Measurements from ENCODE around the gene PASK. TPM values are rescaled to one million over a fixed set of nuclear protein-coding genes. Genes with fewer than 3 reads are reported as not detected.

The PASK gene
- total RNA-seq, 3 donors from 2014 or later = 6.8 to 25.5 (median 20.6) TPM

- intact Hi-C loops (cut with DNase I, micrococcal nuclease) = no loop called here
- Histone ChIP-seq H3K9me3 (no peaks in the 10 kb centered on the region), H3K4me3 (no peak overlapping the region), H3K36me3 (ENCODE audit: low read depth) (no peaks in the 10 kb centered on the region), H3K4me1 (ENCODE audit: low read depth) (no peaks in the 10 kb centered on the region)
- DNase-seq (no peak), ATAC-seq (no peak)
- no peak for TF ChIP-seq CTCF (IDR thresholded peaks at IDR 0.05)
Observed at GRCh38 chr2:241112046-241112445, 37.2 kb downstream of the PASK start.

- DNase-seq = no peak
- TF ChIP-seq CTCF (IDR thresholded peaks at IDR 0.05) = no peak
- intact Hi-C loops (cut with DNase I, micrococcal nuclease) = no loop called here
- Histone ChIP-seq H3K36me3 (ENCODE audit: low read depth) (no peaks in the 10 kb centered on the region), H3K9me3 (no peaks in the 10 kb centered on the region), H3K4me3 (no peak overlapping the region), H3K4me1 (ENCODE audit: low read depth) (no peaks in the 10 kb centered on the region)
- ATAC-seq = peak; percentile 48
Observed at GRCh38 chr2:241111440-241111805, 37.8 kb downstream of the PASK start.

GRCh38 chr2:241110607-241111439 is 38.4 kb downstream of the PASK start:
- no peaks in the 10 kb centered on the region for H3K4me1 ChIP-seq (ENCODE audit: low read depth)
- H3K36me3 ChIP-seq (ENCODE audit: low read depth) = no peaks in the 10 kb centered on the region
- ATAC-seq = peak; percentile 48
- intact Hi-C loops (cut with DNase I, micrococcal nuclease) = no loop called here
- no peaks in the 10 kb centered on the region for H3K9me3 ChIP-seq
- peak in 1 of 3 donors; percentile 65 for DNase-seq
- no peak overlapping the region for H3K4me3 ChIP-seq
- no peak for TF ChIP-seq CTCF (IDR thresholded peaks at IDR 0.05)

GRCh38 chr2:241110089-241110606 is 39.1 kb downstream of the PASK start:
- Histone ChIP-seq H3K9me3 (no peaks in the 10 kb centered on the region), H3K4me3 (no peak overlapping the region), H3K4me1 (ENCODE audit: low read depth) (no peaks in the 10 kb centered on the region), H3K36me3 (ENCODE audit: low read depth) (no peaks in the 10 kb centered on the region)
- ATAC-seq (no peak), DNase-seq (no peak)
- intact Hi-C loops (cut with DNase I, micrococcal nuclease) = no loop called here
- no peak for TF ChIP-seq CTCF (IDR thresholded peaks at IDR 0.05)

- H3K4me3 ChIP-seq = no peak overlapping the region
- H3K9me3 ChIP-seq = no peaks in the 10 kb centered on the region
- peak; percentile 37 for ATAC-seq
- intact Hi-C loops (cut with DNase I, micrococcal nuclease) = no loop called here
- no peaks in the 10 kb centered on the region for H3K36me3 ChIP-seq (ENCODE audit: low read depth)
- peak in 1 of 3 donors; percentile 70 for DNase-seq
- H3K4me1 ChIP-seq (ENCODE audit: low read depth) = no peaks in the 10 kb centered on the region
- no peak for TF ChIP-seq CTCF (IDR thresholded peaks at IDR 0.05)
Observed at GRCh38 chr2:241109210-241110088, 39.8 kb downstream of the PASK start.
